GM12891 (cell line): Measurements from ENCODE around the gene OR2D3.

Source experiments
- POLR2A ChIP-seq: IDR thresholded peaks from 2 replicates; pipeline ENCODE4 v1.6.1; 2011; ENCODE audit warnings: low read depth, low read length, control low read depth
- POLR2AphosphoS5 ChIP-seq: IDR thresholded peaks from 2 replicates; pipeline ENCODE4 v1.6.1; 2011; ENCODE audit warnings: low read depth, low read length, control low read depth
- SPI1 ChIP-seq: IDR thresholded peaks from 2 replicates; pipeline ENCODE4 v1.6.1; 2011; ENCODE audit warnings: low read depth, low read length, control low read depth
- TAF1 ChIP-seq: IDR thresholded peaks from 2 replicates; pipeline ENCODE4 v1.6.1; 2011; ENCODE audit warnings: low read depth, low read length, control low read depth

GRCh38 chr11:6876325-6876724, 44.5 kb upstream of the OR2D3 start, which contains the start of gene OR10A4:
- TF ChIP-seq SPI1 (no peak), POLR2AphosphoS5 (no peak), TAF1 (no peak), POLR2A (no peak)
